ENCODE measurements around the gene APP.

The APP gene

GRCh38 chr21:26112127-26112742 lies 58.3 kb downstream of the APP start:
- ATAC-seq (ENCODE audit: insufficient read depth, low read depth) (no peak), DNase-seq (no peak)
- Histone ChIP-seq H2AFZ (ENCODE audit: low read depth, low read length) (no peak overlapping the region), H3K79me2 (ENCODE audit: insufficient read depth, low read length) (no peaks in the 10 kb centered on the region), H3K9me3 (ENCODE audit: insufficient read depth, low read length, severe bottlenecking) (no peaks in the 10 kb centered on the region), H3K4me1 (ENCODE audit: insufficient read depth, low read length) (peaks cover 18% of the 10 kb centered on the region), H3K4me2 (ENCODE audit: insufficient read depth, low read length) (no peak overlapping the region), H3K27me3 (ENCODE audit: insufficient read depth, low read length, poor library complexity) (no peaks in the 10 kb centered on the region), H3K27ac (ENCODE audit: low read length) (no peak overlapping the region), H3K9ac (ENCODE audit: low read depth, low read length) (no peak overlapping the region), H3K36me3 (ENCODE audit: insufficient read depth, low read length) (no peaks in the 10 kb centered on the region), H3K4me3 (ENCODE audit: low read depth in 1 of 2, low read length in 2 of 2) (no peak overlapping the region), H4K20me1 (ENCODE audit: insufficient read depth, low read length) (no peaks in the 10 kb centered on the region)
- TF ChIP-seq EZH2 (IDR thresholded peaks at IDR 0.05; ENCODE audit: borderline replicate concordance, low read depth, low read length, severe bottlenecking), result no peak
- TF ChIP-seq CTCF (IDR thresholded peaks at IDR 0.05; ENCODE audit: borderline replicate concordance, extremely low read depth, low read length, poor library complexity, severe bottlenecking), result no peak

DNA sequence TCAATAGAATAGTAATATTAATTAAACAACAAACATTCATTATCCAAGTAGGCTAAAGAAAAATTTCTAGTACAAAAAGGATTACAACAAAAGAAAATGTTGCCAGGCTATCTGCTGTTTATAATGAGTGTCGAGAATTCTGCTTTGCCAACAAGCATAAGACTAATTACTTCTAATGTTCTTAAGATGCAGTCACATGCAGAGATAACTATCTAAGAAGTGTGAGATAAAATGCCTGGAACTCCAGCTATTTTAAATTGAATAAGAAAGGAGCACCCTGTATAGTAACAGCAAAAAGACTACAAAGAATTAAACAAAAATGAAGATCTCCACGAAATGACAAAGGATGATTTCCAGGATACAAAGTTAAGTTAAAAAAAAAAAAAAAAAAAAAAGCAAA lies 59.9 kb downstream of the APP start:
- no peak for ATAC-seq (ENCODE audit: insufficient read depth, low read depth)
- TF ChIP-seq CTCF (IDR thresholded peaks at IDR 0.05; ENCODE audit: borderline replicate concordance, extremely low read depth, low read length, poor library complexity, severe bottlenecking) (no peak), EZH2 (IDR thresholded peaks at IDR 0.05; ENCODE audit: borderline replicate concordance, low read depth, low read length, severe bottlenecking) (no peak)

GRCh38 chr21:26107429-26107828 lies 63.1 kb downstream of the APP start:
- ATAC-seq (ENCODE audit: insufficient read depth, low read depth), result no peak
- no peaks in the 10 kb centered on the region for H4K20me1 ChIP-seq (ENCODE audit: insufficient read depth, low read length)
- H3K27me3 ChIP-seq (ENCODE audit: insufficient read depth, low read length, poor library complexity), result no peaks in the 10 kb centered on the region
- no peak for DNase-seq
- H3K79me2 ChIP-seq (ENCODE audit: insufficient read depth, low read length), result no peaks in the 10 kb centered on the region
- H2AFZ ChIP-seq (ENCODE audit: low read depth, low read length), result no peak overlapping the region
- H3K36me3 ChIP-seq (ENCODE audit: insufficient read depth, low read length), result no peaks in the 10 kb centered on the region
- H3K4me2 ChIP-seq (ENCODE audit: insufficient read depth, low read length), result no peak overlapping the region
- no peaks in the 10 kb centered on the region for H3K9me3 ChIP-seq (ENCODE audit: insufficient read depth, low read length, severe bottlenecking)
- TF ChIP-seq CTCF (IDR thresholded peaks at IDR 0.05; ENCODE audit: borderline replicate concordance, extremely low read depth, low read length, poor library complexity, severe bottlenecking) (no peak), EZH2 (IDR thresholded peaks at IDR 0.05; ENCODE audit: borderline replicate concordance, low read depth, low read length, severe bottlenecking) (no peak)
- H3K27ac ChIP-seq (ENCODE audit: low read length), result no peak overlapping the region
- no peaks in the 10 kb centered on the region for H3K4me1 ChIP-seq (ENCODE audit: insufficient read depth, low read length)
- H3K4me3 ChIP-seq (ENCODE audit: low read depth in 1 of 2, low read length in 2 of 2), result no peak overlapping the region
- no peak overlapping the region for H3K9ac ChIP-seq (ENCODE audit: low read depth, low read length)

More for the DNA sequence above, 59.9 kb downstream of the APP start:
- Histone ChIP-seq H2AFZ (ENCODE audit: low read depth, low read length) (no peak overlapping the region), H3K9me3 (ENCODE audit: insufficient read depth, low read length, severe bottlenecking) (no peaks in the 10 kb centered on the region), H3K27me3 (ENCODE audit: insufficient read depth, low read length, poor library complexity) (no peaks in the 10 kb centered on the region), H3K4me2 (ENCODE audit: insufficient read depth, low read length) (no peak overlapping the region), H3K36me3 (ENCODE audit: insufficient read depth, low read length) (no peaks in the 10 kb centered on the region), H3K79me2 (ENCODE audit: insufficient read depth, low read length) (no peaks in the 10 kb centered on the region), H4K20me1 (ENCODE audit: insufficient read depth, low read length) (no peaks in the 10 kb centered on the region), H3K4me3 (ENCODE audit: low read depth in 1 of 2, low read length in 2 of 2) (no peak overlapping the region), H3K4me1 (ENCODE audit: insufficient read depth, low read length) (peaks cover 8% of the 10 kb centered on the region), H3K27ac (ENCODE audit: low read length) (no peak overlapping the region), H3K9ac (ENCODE audit: low read depth, low read length) (no peak overlapping the region)
- no peak for DNase-seq
